ENCODE measurements around the gene FAM174B.

DNA sequence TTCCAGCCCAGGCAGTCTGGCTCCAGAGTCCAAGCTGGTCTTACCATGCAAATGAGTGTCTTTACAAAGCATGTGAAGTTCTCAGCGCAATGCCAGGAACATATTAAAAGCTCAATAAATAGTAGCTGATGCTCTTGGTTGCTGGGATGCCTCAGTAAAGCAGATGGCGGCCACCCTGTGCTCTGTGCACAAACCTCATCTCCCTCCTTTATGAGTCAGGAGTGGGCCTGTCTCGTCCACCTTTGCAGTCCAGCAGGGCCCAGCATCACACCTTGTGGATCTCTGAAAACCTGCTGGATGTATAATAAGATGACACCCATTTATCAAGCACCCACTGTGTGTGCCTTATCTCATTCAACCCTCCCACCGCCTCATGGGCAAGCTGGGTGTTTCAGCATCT, 42.7 kb downstream of the FAM174B start:
- TF ChIP-seq, protein P1, sequence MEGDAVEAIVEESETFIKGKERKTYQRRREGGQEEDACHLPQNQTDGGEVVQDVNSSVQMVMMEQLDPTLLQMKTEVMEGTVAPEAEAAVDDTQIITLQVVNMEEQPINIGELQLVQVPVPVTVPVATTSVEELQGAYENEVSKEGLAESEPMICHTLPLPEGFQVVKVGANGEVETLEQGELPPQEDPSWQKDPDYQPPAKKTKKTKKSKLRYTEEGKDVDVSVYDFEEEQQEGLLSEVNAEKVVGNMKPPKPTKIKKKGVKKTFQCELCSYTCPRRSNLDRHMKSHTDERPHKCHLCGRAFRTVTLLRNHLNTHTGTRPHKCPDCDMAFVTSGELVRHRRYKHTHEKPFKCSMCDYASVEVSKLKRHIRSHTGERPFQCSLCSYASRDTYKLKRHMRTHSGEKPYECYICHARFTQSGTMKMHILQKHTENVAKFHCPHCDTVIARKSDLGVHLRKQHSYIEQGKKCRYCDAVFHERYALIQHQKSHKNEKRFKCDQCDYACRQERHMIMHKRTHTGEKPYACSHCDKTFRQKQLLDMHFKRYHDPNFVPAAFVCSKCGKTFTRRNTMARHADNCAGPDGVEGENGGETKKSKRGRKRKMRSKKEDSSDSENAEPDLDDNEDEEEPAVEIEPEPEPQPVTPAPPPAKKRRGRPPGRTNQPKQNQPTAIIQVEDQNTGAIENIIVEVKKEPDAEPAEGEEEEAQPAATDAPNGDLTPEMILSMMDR (IDR thresholded peaks at IDR 0.05) = no peak
- no peak for TF ChIP-seq POLR2A (IDR thresholded peaks at IDR 0.05)

Data from heart left ventricle (tissue), 13 donors.